HCT116 (cell line): Measurements from ENCODE around the gene CDK19. TPM values are rescaled to one million over a fixed set of nuclear protein-coding genes. Genes with fewer than 3 reads are reported as not detected.

ENCODE experiments used
- ATAC-seq: fragments of 200-7000 bp; cut with Tn5 transposase; 2 replicates; pipeline ENCODE4 v1.9.1; 2020; ENCODE audit warnings: mild to moderate bottlenecking, moderate library complexity
- BruUV-seq: library from RNA; stranded (reverse); fragments of 400-500 nt; replicated peaks from 2 replicates; lab custom pipeline; 2021; lab: Mats Ljungman, UMichigan
- CTCF ChIA-PET: fragments of 300-600 bp; sonication (Branson Sonifier 250); formaldehyde crosslinking; loops from one replicate; lab custom pipeline; 2021; ENCODE audit warnings: antibody characterized with exemption; lab: Charles Lee
- POLR2A ChIA-PET: fragments of 300-600, 350-600 bp; sonication (Branson Sonifier 250); formaldehyde crosslinking; loops from one replicate; lab custom pipeline; 2021; ENCODE audit warnings: antibody characterized with exemption; lab: Charles Lee
- RAD21 ChIA-PET, 2 experiments: fragments of 300-600 bp; sonication (Branson Sonifier 250); formaldehyde crosslinking; loops; one replicate each; lab custom pipeline; 2023; ENCODE audit warnings: low total read pairs in 2 of 2; ENCODE audit not compliant: uncharacterized antibody in 2 of 2, unreplicated experiment in 2 of 2, low non-redundant PET in 1 of 2; lab: Charles Lee
- DNase-seq: peaks from one replicate; pipeline ENCODE4 v3.0.0-alpha.2; 2010; ENCODE audit warnings: low read depth, low spot score
- H2AFZ ChIP-seq: fragments of 200-600 bp; shearing (Covaris generic), sonication (generic); 2 replicates; pipeline ENCODE4 v1.6.1; 2017; ENCODE audit warnings: low read depth, mixed run types, mixed read lengths, antibody characterized with exemption, low read length; ENCODE audit not compliant: poor library complexity, severe bottlenecking
- H3K27ac ChIP-seq: 2 replicates; pipeline ENCODE4 v1.5.1; 2012; ENCODE audit warnings: low read depth, low read length
- H3K27me3 ChIP-seq: fragments of 200-600 bp; sonication (generic); 2 replicates; pipeline ENCODE4 v1.6.1; 2016; ENCODE audit warnings: mixed run types, low read length, mixed read lengths; ENCODE audit not compliant: insufficient read depth
- H3K36me3 ChIP-seq, 2 experiments: fragments of 200-500 bp in 1 of 2; fragments of 200-600 bp in 1 of 2; sonication (Bioruptor generic) in 1 of 2; sonication (generic) in 1 of 2; 2 replicates each; pipeline versions ENCODE4 v1.5.1 to v1.6.1; 2014 to 2016; ENCODE audit warnings: low read length in 2 of 2, inconsistent platforms in 1 of 2, mixed read lengths in 1 of 2, mixed run types in 1 of 2; ENCODE audit not compliant: insufficient read depth in 2 of 2, control insufficient read depth in 1 of 2
- H3K4me1 ChIP-seq, 2 experiments: fragments of 200-600 bp in 1 of 2; sonication (generic) in 1 of 2; 2 replicates each; pipeline versions ENCODE4 v1.5.1 to v1.6.1; 2012 to 2017; ENCODE audit warnings: low read length in 2 of 2, inconsistent platforms in 1 of 2, mild to moderate bottlenecking in 1 of 2, mixed read lengths in 1 of 2, mixed run types in 1 of 2, moderate library complexity in 1 of 2; ENCODE audit not compliant: insufficient read depth in 2 of 2, control insufficient read depth in 1 of 2
- H3K4me2 ChIP-seq: fragments of 200-600 bp; sonication (generic); 2 replicates; pipeline ENCODE4 v1.6.1; 2017; ENCODE audit warnings: mixed run types, low read length, mixed read lengths
- H3K4me3 ChIP-seq, 2 experiments: fragments of 200-600 bp in 1 of 2; sonication (generic) in 1 of 2; replicated peaks in 1 of 2; 2 replicates each; pipeline ENCODE4 v1.5.1; 2011 to 2016; ENCODE audit warnings: low read length in 2 of 2, control low read depth in 1 of 2, low read depth in 1 of 2, mild to moderate bottlenecking in 1 of 2, mixed read lengths in 1 of 2, mixed run types in 1 of 2
- H3K79me2 ChIP-seq: fragments of 200-600 bp; sonication (generic); 2 replicates; pipeline ENCODE4 v1.6.1; 2017; ENCODE audit warnings: mild to moderate bottlenecking, mixed run types, low read length, moderate library complexity, mixed read lengths; ENCODE audit not compliant: insufficient read depth
- H3K9ac ChIP-seq: fragments of 200-600 bp; sonication (generic); 2 replicates; pipeline ENCODE4 v1.6.1; 2016; ENCODE audit warnings: low read length, mixed read lengths
- H3K9me2 ChIP-seq: fragments of 200-600 bp; sonication (generic), shearing (Covaris generic); 2 replicates; pipeline ENCODE4 v1.6.1; 2017; ENCODE audit warnings: mixed run types, mild to moderate bottlenecking, moderate library complexity; ENCODE audit not compliant: insufficient read depth
- H3K9me3 ChIP-seq, 2 experiments: fragments of 200-500 bp in 1 of 2; fragments of 200-600 bp in 1 of 2; sonication (Bioruptor generic) in 1 of 2; sonication (generic) in 1 of 2; 2 replicates each; pipeline ENCODE4 v1.6.1; 2014 to 2017; ENCODE audit warnings: low read length in 2 of 2, mixed read lengths in 2 of 2, inconsistent platforms in 1 of 2, low read depth in 1 of 2, mild to moderate bottlenecking in 1 of 2, mixed run types in 1 of 2, moderate library complexity in 1 of 2; ENCODE audit not compliant: control insufficient read depth in 1 of 2, insufficient read depth in 1 of 2
- H4K20me1 ChIP-seq: fragments of 200-600 bp; sonication (generic), shearing (Covaris generic); 2 replicates; pipeline ENCODE4 v1.6.1; 2017; ENCODE audit warnings: mixed run types, mild to moderate bottlenecking, moderate library complexity; ENCODE audit not compliant: insufficient read depth
- CEBPB ChIP-seq: IDR thresholded peaks from 2 replicates; pipeline ENCODE4 v1.6.1; 2012; ENCODE audit warnings: low read depth
- EGR1 ChIP-seq: IDR thresholded peaks from 2 replicates; pipeline ENCODE4 v1.6.1; 2012; ENCODE audit warnings: low read depth
- ELF1 ChIP-seq: IDR thresholded peaks from 2 replicates; pipeline ENCODE4 v1.6.1; 2012; ENCODE audit warnings: low read depth, borderline replicate concordance
- EZH2 ChIP-seq: fragments of 200-600 bp; sonication (generic); IDR thresholded peaks from 2 replicates; pipeline ENCODE4 v1.6.1; 2017; ENCODE audit warnings: antibody characterized with exemption, mixed run types
- FOSL1 ChIP-seq: IDR thresholded peaks from 2 replicates; pipeline ENCODE4 v1.6.1; 2012; ENCODE audit warnings: low read depth
- POLR2A ChIP-seq: IDR thresholded peaks from 2 replicates; pipeline ENCODE4 v1.7.0; 2011; ENCODE audit warnings: borderline replicate concordance; ENCODE audit not compliant: insufficient read depth, insufficient read length; ENCODE audit errors: extremely low read depth
- RAD21 ChIP-seq: IDR thresholded peaks from 2 replicates; pipeline ENCODE4 v1.6.1; 2012; ENCODE audit warnings: low read depth, mild to moderate bottlenecking
- REST ChIP-seq: IDR thresholded peaks from 2 replicates; pipeline ENCODE4 v1.6.1; 2012; ENCODE audit warnings: low read depth
- SP1 ChIP-seq: IDR thresholded peaks from 2 replicates; pipeline ENCODE4 v1.6.1; 2012; ENCODE audit warnings: low read depth
- YY1 ChIP-seq: IDR thresholded peaks from 2 replicates; pipeline ENCODE4 v1.6.1; 2011; ENCODE audit warnings: low read length, low read depth, moderate library complexity, mild to moderate bottlenecking; ENCODE audit not compliant: insufficient replicate concordance; ENCODE audit errors: extremely low read depth
- ZFX ChIP-seq: fragments of 450-650 bp; IDR thresholded peaks from 2 replicates; pipeline ENCODE4 v1.6.1; 2017
- intact Hi-C: fragments of 100-400 bp; cut with micrococcal nuclease; formaldehyde crosslinking; loops from 2 replicates; pipeline ENCODE4 v1.10.0; 2022
- total RNA-seq: library from RNA; stranded (reverse); gene quantifications from one replicate; pipeline ENCODE4 v1.2.1, GENCODE V29; 2021; ENCODE audit not compliant: unreplicated experiment
- TF ChIP-seq, protein P1 (sequence below): IDR thresholded peaks from 2 replicates; pipeline ENCODE4 v1.6.1; 2012

CDK19 gene
- total RNA-seq, 1 experiment from 2014 or later = 20.0 TPM

- H2AFZ ChIP-seq = no peak overlapping the region
- intact Hi-C loops = no loop called here
- no peaks in the 10 kb centered on the region for H3K27me3 ChIP-seq
- ChIA-PET POLR2A (no interaction called here), RAD21 (no interaction called here), CTCF (no interaction called here)
- TF ChIP-seq POLR2A (no peak), ZFX (no peak), REST (no peak), YY1 (no peak), ELF1 (no peak), RAD21 (no peak), SP1 (no peak), EGR1 (no peak), CEBPB (no peak), EZH2 (no peak), FOSL1 (no peak)
- TF ChIP-seq, protein P1, sequence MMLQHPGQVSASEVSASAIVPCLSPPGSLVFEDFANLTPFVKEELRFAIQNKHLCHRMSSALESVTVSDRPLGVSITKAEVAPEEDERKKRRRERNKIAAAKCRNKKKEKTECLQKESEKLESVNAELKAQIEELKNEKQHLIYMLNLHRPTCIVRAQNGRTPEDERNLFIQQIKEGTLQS = no peak
- ATAC-seq = no peak
- H4K20me1 ChIP-seq = no peaks in the 10 kb centered on the region
- no peaks in the 10 kb centered on the region for H3K4me1 ChIP-seq
- DNase-seq = no peak
- H3K27ac ChIP-seq = no peak overlapping the region
- H3K9ac ChIP-seq = no peak overlapping the region
- BruUV-seq = no TSS peak
- no peaks in the 10 kb centered on the region for H3K9me3 ChIP-seq
- no peaks in the 10 kb centered on the region for H3K9me2 ChIP-seq
- H3K4me2 ChIP-seq = no peak overlapping the region
- H3K4me3 ChIP-seq = no peak overlapping the region
- no peaks in the 10 kb centered on the region for H3K36me3 ChIP-seq
- H3K79me2 ChIP-seq = no peaks in the 10 kb centered on the region
Measured at GRCh38 chr6:110735666-110736065, 79.6 kb downstream of the CDK19 start.
